22Rv1 (cell line): ENCODE data around the gene GPHN.
A peak's percentile ranks its signal among the peaks of the same experiment; 100 is the strongest.

ENCODE experiments used
- H3K27ac ChIP-seq: fragments of 450-650 bp; 2 replicates; pipeline ENCODE4 v1.5.1; 2017
- CTCF ChIP-seq: fragments of 450-650 bp; IDR thresholded peaks from 2 replicates; pipeline ENCODE4 v1.5.1; 2017; ENCODE audit warnings: mild to moderate bottlenecking
- ZFX ChIP-seq: fragments of 450-650 bp; IDR thresholded peaks from 2 replicates; pipeline ENCODE4 v1.6.1; 2017; ENCODE audit warnings: antibody characterized with exemption, borderline replicate concordance

The GPHN gene

GRCh38 chr14:66657780-66658179 is 149.8 kb downstream of the GPHN start:
- no peak overlapping the region for H3K27ac ChIP-seq
- no peak for TF ChIP-seq CTCF

GRCh38 chr14:66662374-66662773 is 154.4 kb downstream of the GPHN start:
- TF ChIP-seq CTCF, result peak; percentile 55
- no peak for TF ChIP-seq ZFX
- no peak overlapping the region for H3K27ac ChIP-seq

- no peak overlapping the region for H3K27ac ChIP-seq
- TF ChIP-seq CTCF (no peak), ZFX (no peak)
Measured at GRCh38 chr14:66677780-66678179, 169.8 kb downstream of the GPHN start.

- no peak overlapping the region for H3K27ac ChIP-seq
- TF ChIP-seq ZFX (no peak), CTCF (no peak)
Measured at GRCh38 chr14:66680216-66680615, 172.3 kb downstream of the GPHN start.

GRCh38 chr14:66696326-66696725 is 188.4 kb downstream of the GPHN start:
- H3K27ac ChIP-seq, result no peak overlapping the region
- TF ChIP-seq ZFX, result no peak

GRCh38 chr14:66698503-66698902 is 190.6 kb downstream of the GPHN start:
- TF ChIP-seq CTCF (no peak), ZFX (no peak)
- H3K27ac ChIP-seq, result no peak overlapping the region

- H3K27ac ChIP-seq, result no peak overlapping the region
- no peak for TF ChIP-seq CTCF
- TF ChIP-seq ZFX, result no peak
Measured at GRCh38 chr14:66701813-66702212, 193.9 kb downstream of the GPHN start.

- H3K27ac ChIP-seq, result no peak overlapping the region
- TF ChIP-seq CTCF (no peak), ZFX (no peak)
Measured at GRCh38 chr14:66708267-66708666, 200.3 kb downstream of the GPHN start.
